GM21619 (cell line): Measurements from ENCODE around the gene ZNF367.
"Not testable (repeated sequence)": the region's sequence is repeated elsewhere in the genome, so short reads cannot be mapped to it uniquely, and the experiment has no call there.

Experiments
- ATAC-seq: cut with Tn5 transposase; IDR thresholded peaks from one replicate; pipeline ENCODE4 v1.9.1; 2021; ENCODE audit not compliant: unreplicated experiment

The ZNF367 gene

DNA sequence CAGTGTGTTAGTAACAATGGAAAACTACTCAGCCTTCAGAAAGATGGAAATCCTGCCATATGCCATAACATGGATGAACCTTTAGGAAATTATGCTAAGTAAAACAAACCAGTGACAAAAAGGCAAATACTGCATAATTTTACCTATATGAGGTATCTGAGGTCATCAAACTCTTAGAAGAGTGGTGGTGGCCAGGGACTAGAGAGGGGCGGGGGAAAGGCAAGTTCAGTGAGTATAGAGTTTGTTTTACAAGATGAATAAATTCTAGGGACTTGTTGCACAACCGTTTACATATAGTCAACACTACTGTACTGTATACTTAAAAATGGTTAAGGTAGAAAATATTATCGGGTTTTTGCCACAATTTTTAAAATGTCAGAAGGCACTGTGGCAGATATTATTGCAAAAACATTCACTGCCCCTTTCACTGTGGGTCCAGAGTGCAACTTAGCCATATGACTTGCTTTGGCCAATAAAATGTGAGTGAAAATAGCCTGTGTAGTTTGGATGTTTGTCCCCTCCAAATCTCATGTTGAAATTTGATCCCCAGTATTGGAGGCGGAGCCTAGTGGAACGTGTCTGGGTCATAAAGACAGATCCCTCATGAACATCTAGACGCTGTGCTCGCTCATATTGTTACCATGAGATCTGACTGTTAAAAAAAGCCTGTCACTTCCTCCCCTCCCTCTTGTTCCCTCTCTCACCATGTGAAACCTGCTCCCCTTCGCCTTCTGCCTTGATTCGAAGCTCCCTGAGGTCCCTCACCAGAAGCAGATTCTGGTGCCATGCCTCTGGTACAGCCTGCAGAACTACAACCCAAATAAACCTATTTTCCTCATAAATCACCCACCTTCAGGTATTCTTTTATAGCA, 9.5 kb downstream of the ZNF367 start:
- no peak for ATAC-seq

DNA sequence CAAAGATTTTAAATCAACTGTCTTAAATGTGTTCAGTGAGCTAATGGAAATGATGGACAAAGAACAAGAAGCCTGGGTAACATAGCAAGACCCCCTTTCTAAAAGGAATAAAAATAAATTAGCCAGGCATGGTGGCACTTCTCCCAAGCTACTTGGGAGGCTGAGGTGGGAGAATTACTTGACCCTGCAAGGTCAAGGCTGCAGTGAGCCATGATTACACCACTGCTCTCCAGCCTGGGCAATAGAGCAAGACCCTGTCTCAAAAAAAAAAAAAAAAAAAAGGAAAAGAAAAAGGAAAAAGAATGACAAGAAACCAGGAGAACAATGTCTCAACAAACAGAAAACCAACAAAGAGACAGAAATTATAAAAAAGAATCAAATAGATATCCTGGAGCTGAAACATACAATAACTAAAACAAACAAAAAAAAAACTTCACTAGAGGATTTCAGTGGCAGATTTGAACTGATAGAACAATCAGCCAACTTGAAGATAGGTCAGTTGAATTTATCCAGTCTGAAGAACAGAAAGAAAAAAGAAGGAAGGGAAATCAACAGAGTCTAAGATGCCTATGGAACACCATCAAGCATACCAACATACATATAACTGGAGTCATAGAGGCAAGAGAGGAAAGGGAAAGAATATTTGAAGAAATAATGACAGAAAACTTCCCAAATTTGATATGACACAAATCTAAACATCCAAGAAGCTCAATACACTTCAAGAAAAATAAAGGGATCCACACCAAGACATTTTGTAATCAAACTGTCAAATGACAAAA, 17.8 kb downstream of the ZNF367 start:
- no peak for ATAC-seq

DNA sequence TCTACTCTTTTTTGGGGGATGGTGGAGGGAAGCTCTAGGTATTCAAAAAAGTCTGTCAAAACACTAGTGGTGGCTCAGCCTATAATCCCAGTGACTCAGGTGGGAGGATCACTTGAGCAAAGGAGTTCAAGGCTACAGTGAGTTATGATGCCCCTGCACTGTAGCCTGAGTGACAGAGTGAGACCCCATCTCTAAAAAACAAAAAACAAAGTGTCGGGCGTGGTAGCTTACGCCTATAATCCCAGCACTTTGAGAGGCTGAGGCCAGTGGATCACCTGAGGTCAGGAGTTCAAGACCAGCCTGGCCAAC, 18.9 kb downstream of the ZNF367 start:
- no peak for ATAC-seq

DNA sequence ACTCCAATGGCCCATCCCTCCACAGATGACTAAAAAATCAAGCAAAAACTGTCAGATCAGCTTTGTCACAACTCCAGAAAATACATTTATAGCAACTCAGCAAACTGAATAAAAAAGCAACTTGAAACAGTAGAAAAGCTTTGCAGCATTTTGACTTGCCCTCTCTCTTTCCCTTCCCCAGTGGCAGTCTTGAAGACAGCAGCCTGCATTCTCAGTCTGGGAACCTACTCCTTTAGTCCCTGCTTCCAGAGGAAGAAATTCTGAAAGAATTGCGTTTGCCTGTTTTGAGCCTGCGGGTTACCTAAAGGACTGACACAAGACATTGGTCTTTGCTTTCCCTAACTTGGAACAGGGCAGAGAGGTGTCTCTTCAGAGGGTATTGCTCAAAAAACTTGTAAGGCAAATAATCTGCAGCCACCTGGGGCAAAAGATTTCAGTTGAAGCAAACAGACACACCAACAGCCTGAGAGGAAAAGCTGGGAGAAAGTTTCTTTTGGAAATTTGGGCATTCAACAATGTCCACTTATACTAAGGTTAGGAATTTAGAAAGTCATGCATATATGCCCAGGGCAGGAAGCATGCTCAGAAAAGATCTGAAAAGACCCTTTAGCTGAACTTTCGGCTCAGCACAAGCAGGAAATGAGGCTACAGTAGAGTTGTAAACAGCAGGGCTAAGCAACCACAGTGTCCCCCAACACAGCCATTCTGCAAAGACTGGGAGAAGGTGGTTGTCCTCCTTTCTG, 19.4 kb downstream of the ZNF367 start:
- ATAC-seq: peak; percentile 72

DNA sequence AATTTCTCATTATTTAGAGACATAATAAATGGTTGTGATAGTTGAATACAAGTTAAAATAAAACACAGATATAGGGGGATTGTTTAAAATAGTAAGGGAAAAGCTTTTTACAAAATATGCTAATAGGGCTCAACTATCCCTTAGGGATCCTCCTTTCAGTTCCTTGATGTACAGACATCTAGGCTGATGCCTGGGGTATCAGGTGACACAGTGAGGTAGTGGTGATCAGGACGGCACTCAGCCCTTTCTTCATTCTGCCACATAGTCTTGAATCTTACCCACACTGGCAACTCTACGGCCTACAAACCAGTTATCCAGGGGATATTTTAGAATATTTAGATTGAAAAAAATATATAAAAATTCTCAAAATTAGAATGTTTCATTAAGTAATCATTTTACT, 22.2 kb downstream of the ZNF367 start:
- ATAC-seq: no peak

DNA sequence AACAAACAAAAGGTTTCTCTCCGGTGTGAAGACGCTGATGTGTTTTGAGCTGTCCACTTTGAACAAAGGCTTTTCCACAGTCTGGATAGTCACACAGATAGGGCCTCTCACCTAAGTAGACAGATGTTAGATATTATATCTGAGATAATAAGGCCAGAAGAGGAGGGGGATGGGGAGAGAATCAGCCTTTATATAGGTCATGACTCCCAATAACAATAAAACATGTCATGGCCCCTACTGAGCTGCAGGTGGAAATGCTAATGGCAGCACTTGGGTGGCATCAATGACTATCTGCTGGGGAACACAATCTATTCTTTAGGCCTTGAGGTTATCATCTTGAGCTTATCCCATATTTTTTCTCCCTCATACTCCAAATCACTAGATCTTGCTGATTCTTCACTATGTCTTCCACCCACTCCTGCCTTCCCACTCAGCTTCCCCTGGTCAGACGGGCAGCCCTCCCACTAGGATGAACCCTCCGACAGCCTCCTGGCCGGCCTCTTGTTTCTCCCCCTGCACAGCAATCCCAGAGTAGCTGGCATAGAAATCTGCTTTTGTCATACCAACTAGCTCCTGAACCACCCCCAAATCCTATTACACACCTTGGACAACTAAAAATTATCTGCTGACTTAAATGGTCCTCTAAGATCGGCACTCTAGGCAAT, 23.2 kb downstream of the ZNF367 start:
- ATAC-seq: no peak

DNA sequence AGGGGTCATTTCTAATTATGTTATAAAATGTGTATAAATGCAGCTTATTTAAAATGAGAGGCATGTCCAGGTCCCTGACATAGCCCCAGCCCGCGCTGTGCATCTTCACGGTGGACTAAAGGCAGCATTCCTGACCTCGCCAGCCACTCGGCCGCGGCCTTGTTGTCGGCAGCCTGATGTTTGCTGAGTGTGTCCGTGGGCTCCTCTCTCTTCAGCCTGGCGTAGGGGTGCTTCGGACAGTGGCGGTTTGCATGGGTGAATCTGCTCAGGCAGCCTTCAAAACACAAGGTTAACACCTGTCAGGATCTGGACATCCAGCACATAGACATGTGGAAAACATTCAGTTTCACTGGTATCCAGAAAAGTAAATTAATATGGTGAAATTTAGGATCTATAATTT, 25.9 kb downstream of the ZNF367 start:
- no peak for ATAC-seq

DNA sequence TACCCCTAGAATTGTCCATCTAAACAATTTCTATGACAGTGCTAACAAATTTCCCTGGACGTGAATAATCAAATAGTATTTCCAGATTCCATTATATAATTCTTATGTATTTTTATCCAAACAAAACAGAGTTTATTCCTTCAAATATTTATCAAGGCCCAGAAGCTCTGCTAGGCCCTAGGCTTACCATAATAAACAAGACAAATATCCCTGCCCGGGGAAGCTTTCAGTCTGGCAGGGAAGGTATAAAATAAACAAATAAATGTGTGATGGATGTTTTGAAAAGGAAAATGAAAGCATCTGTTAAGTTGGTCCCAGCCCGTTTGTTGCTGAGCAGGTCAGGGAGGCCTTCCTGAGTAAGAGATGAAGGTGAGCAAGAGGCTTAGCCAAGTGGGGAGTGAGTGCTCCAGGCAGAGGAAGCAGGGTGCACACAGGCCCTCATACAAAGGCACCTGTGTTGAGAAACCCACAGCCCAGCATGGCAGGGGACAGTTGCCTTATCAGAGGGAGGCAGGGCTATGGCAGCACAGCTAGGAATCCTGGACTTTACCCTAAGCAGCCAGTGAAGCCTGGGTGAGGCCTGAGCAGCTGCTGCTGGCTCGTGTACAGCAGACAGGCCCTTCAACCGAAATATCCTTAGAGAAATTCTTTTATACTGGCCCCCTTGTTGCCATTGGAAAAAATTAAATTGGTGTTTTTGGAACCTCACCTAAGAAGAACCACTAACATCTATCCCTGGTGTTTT, 27.0 kb downstream of the ZNF367 start:
- ATAC-seq: no peak

DNA sequence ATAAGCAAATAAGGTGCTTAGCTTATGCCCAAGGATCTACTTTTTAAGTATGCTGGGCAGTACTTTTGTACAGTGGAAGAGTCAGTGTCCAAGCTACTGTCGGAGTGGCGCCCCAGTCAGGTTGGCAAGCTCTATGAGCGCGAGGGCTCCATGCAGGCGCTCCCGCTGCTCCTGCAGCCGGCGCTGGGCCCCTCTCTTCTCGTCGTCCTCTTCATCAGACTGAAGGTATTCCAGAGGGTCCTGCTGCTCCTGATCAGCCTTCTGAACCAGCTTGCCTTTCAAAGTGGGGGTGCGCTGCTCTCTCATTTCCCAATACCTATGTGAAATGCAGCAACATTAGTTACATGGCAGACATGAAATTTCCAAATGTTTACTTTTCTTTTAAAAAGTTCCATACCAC, 30.0 kb downstream of the ZNF367 start:
- no peak for ATAC-seq

DNA sequence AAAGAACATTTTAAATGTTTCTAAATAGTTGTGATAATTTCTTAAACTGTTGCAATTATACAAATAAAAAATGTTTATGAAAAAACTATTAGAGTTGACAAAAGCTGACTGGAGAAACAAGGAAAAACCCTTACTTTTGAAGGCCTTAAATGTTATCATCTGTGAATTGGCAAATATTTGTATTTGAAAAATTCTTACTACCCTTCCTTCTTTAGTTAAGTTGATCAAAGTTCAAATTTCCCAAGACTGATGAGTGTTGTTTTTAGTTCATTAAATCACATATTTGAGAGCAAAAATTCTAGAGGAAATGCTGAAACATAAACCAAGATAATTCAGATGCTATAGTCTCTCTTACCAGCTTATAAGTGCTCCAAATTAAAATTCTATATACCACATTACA, 32.0 kb downstream of the ZNF367 start:
- no peak for ATAC-seq

DNA sequence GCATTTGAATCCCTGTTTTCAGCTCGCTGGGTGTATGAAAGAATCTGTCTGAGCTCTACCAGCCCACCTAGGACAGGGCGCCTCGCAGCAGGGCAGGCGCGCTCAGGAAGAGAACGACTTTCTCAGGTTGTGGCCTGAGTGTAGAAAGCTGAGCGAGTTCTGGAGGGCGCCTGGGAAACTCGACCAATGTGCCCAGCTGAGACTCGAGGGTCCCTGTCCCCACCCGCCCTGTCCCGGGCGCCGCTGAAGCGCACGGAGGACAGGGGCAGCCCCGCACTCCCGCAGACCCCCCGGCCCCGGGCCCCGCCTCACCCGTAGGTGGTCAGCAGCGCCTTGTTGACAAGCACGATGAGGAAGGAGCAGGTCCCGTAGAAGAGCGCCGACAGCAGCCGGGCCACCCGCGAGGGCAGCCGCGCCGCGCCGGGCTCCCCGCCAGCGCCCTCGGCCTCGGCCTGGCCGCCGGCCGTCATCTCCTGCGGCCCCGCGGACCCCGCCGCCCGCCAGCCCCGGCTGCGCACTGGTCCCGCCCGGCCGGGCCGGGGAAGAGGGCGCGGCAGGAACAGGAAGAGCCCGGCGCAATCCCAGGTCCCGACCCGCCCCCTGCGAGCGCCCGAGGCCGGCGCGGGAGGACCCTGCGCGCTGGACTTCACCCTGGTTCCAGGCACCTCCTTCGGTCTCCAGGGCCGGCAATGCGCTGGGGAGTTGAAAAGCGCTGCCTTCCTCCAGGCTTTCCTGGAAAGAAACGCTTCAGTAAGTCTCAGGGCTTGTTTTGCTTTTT, 34.8 kb downstream of the ZNF367 start, which contains the start of gene SLC35D2:
SLC35D2 (minus strand) TSS at position 547 of the 778 bp plus-strand sequence; CDS start at position 470, 77 bp downstream.
- ATAC-seq: no peak

DNA sequence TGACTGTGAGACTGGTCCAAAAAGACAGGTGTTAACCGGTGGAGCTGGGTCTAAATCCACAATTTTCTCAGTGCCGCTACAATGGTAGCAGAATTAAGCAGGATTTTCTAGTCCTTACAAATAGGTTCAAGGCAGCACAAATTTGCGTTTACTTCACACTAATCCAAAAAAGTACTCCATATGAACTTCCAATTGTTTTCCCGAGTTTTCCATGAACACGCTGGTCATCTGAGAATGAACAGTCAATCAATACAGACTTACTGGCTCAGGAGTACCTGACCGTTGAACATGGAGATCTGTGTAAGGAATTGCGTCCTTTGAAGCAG, 35.4 kb downstream of the ZNF367 start:
- no peak for ATAC-seq

DNA sequence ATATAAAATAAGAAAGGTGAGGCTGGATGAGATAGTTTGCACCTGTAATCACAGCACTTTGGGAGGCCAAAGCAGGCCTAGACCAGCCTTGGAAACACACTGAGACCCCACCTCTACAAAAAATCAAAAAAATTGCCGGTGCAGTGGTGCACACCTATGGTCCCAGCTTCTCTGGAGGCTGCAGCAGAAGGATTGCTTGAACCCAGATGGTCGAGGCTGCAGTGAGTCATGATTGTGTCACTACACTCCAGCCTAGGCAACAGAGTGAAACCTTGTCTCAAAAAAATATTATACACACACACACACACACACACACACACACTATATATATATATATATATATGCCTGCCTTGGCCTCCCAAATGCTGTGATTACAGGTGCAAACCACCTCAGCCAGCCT, 36.0 kb downstream of the ZNF367 start:
- no peak for ATAC-seq

DNA sequence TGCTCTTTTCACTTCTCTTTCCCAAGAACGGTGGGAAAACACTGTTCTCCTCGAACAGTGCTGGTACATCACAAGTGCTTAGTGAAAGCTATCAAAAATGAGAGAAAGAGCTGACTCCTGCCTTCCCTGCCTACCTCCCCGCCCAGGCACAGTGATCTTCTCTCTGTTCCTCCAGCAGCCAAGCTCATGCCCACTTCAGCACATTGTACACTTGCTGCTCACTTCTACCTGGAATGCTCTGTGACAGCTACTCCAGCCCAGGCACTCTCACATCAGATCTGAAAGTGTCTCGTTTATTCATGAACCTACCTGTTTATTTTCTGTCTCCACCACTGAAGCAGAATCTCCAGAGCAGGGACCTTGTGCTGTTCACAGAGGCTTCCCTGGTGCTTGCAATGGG, 36.5 kb downstream of the ZNF367 start:
- no peak for ATAC-seq

DNA sequence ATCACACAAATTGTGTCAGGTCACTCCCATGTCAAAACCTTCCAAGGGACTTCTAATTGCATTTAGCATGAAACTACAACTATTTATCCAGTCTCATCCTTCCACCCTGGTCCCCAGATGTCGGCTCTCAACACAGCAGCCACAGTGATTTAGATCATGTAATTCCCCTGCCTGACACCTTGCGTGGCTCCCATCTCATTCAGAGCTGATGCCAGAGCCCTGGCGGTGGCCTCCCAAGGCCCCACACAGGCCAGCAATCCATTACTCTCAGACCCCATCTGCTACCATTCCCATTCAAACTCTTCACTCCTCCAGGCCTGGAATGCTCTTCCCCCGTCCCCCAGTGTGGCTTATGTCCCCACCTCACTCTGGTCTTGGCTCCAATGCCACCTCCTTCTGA, 37.0 kb downstream of the ZNF367 start:
- ATAC-seq: no peak

DNA sequence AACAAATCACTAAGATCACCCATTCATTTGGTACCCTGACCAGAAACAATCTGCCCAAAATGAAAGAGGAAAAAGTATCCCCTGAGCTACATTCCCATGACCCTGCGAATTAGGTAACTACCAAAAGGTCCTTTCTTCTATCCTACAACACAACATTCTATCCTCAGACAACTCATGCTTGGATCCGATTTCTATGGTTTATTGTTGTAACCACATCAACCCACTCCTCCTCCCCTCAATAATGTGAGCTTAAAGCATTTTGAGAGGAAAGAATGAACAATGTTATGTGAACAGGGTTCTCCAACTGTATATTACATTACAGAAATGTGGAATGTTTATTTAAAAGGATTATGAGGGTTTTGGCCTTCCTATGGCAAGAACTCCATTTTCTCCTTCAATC, 38.7 kb downstream of the ZNF367 start:
- no peak for ATAC-seq

DNA sequence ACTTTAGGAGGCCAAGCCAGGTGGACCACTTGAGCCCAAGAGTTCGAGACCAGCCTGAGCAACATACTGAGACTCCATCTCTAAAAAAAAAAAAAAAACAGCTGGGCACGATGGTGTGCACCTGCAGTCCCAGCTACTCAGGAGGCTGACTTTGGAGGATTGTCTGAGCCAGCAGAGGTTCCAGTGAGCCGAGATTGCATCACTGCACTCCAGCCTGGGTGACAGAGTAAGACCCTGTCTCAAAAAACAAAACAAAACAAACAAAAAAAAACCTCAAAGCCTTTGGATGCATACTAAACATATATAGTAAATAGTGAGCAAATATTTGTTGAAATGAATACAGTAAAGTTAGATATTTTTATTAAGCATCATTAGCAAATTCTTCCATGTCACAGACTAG, 40.0 kb downstream of the ZNF367 start:
- no peak for ATAC-seq

DNA sequence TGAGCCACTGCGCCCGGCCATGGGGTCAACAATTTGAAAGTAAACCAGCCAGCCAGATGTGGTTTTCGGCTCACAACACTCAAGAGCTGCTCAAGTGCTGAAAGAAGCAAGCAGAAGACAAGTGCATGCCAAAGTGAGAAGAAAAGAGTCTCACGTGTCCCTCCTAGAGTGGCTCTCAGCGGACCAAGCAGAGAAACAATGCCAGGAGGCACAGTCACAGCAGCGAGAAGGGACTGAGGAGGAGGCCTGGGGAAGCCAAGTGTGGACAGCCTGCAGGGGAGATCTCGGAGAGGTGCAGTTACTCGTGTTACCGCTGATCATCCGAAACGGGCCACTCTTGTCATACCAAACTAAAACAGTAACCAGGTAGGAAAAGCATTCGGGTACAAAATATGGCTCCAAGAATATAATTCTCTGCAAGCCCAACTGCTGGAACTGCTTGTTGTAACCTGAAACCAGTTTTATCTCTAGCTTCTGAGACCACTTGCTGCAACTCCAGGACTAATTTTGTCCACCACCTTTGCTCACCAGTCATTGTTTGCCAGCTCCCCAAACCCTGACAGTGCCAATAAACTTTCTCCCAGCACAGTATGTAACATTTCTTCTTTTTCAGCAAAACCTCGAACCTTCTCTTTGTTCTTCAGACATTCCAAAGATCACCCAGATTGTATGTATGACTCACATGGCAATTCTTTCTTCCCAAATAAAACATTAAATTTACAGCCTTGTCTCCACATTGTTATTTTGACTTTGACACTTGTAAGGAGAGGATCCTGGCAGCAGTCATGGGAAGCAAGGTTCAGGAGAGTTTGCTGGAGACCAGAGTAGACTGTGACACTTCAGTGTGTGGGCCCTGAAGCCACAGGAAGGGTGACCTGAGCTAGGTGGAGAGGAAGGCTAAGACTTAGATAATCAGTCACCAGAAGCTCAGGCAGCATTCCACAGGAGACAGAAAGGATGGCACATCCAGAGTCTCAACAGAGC, 41.0 kb downstream of the ZNF367 start:
- no peak for ATAC-seq

DNA sequence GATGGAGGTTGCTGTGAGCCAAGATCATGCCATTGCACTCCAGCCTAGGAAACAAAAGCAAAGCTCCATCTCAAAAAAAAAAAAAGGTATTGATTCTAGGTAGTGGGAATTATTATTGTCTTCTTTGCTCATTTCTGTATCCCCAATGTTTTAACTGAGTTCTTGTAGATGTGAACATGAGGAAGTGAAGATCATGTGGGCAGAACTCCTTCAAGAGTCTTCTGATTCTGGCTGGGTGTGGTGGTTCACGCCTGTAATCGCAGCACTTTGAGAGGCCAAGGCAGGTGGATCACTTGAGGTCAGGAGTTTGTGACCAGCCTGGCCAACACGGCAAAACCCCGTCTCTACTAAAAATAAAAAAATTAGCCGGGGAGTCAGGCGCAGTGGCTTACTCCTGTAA, 42.7 kb downstream of the ZNF367 start:
- ATAC-seq: not testable (repeated sequence)
